H9 (cell line): ENCODE measurements around the gene CHPF2. TPM values are rescaled to one million over a fixed set of nuclear protein-coding genes. Genes with fewer than 3 reads are reported as not detected.

Source experiments
- DNase-seq: peaks from one replicate; pipeline ENCODE4 v3.0.0-alpha.2; 2017
- H2AFZ ChIP-seq: one replicate; pipeline ENCODE4 v1.6.1; 2013; ENCODE audit warnings: mild to moderate bottlenecking, low read length, control low read depth, moderate library complexity
- H2AK5ac ChIP-seq: 2 replicates; pipeline ENCODE4 v1.6.1; 2013; ENCODE audit warnings: low read length, control low read depth, mixed read lengths; ENCODE audit not compliant: insufficient read length
- H2BK120ac ChIP-seq: one replicate; pipeline ENCODE4 v1.6.1; 2013; ENCODE audit warnings: low read depth, mild to moderate bottlenecking, low read length, control low read depth, inconsistent platforms; ENCODE audit not compliant: poor library complexity, severe bottlenecking
- H2BK12ac ChIP-seq: 2 replicates; pipeline ENCODE4 v1.6.1; 2013; ENCODE audit warnings: low read length, control low read depth, mixed read lengths, low read depth; ENCODE audit not compliant: insufficient read length
- H2BK15ac ChIP-seq: 2 replicates; pipeline ENCODE4 v1.6.1; 2013; ENCODE audit warnings: low read depth, low read length, control low read depth
- H2BK20ac ChIP-seq: one replicate; pipeline ENCODE4 v1.6.1; 2013; ENCODE audit warnings: low read depth, mild to moderate bottlenecking, low read length, control low read depth, inconsistent platforms; ENCODE audit not compliant: poor library complexity, severe bottlenecking
- H2BK5ac ChIP-seq: 2 replicates; pipeline ENCODE4 v1.6.1; 2013; ENCODE audit warnings: low read length, control low read depth, mixed read lengths; ENCODE audit not compliant: insufficient read length
- H3K14ac ChIP-seq: 2 replicates; pipeline ENCODE4 v1.6.1; 2013; ENCODE audit warnings: low read length, control low read depth; ENCODE audit not compliant: insufficient read depth
- H3K18ac ChIP-seq: 2 replicates; pipeline ENCODE4 v1.6.1; 2013; ENCODE audit warnings: low read depth, mild to moderate bottlenecking, mixed read lengths, low read length, control low read depth; ENCODE audit not compliant: insufficient read length
- H3K23ac ChIP-seq: 2 replicates; pipeline ENCODE4 v1.6.1; 2013; ENCODE audit warnings: low read length, control low read depth, mixed read lengths, low read depth; ENCODE audit not compliant: insufficient read length
- H3K23me2 ChIP-seq: 2 replicates; pipeline ENCODE4 v1.6.1; 2013; ENCODE audit warnings: low read depth, mild to moderate bottlenecking, mixed read lengths, low read length, control low read depth; ENCODE audit not compliant: insufficient read length, poor library complexity, severe bottlenecking
- H3K27ac ChIP-seq: 2 replicates; pipeline ENCODE4 v1.5.1; 2013; ENCODE audit warnings: low read length, control low read depth, mixed read lengths, low read depth; ENCODE audit not compliant: insufficient read length
- H3K27me3 ChIP-seq: 2 replicates; pipeline ENCODE4 v1.6.1; 2013; ENCODE audit warnings: low read length, control low read depth, inconsistent platforms; ENCODE audit not compliant: insufficient read depth
- H3K4ac ChIP-seq: 2 replicates; pipeline ENCODE4 v1.6.1; 2013; ENCODE audit warnings: low read depth, mild to moderate bottlenecking, control low read depth, inconsistent platforms, low read length, moderate library complexity
- H3K4me1 ChIP-seq: 2 replicates; pipeline ENCODE4 v1.6.1; 2013; ENCODE audit warnings: low read length, control low read depth, inconsistent platforms; ENCODE audit not compliant: insufficient read depth
- H3K4me2 ChIP-seq: 2 replicates; pipeline ENCODE4 v1.6.1; 2013; ENCODE audit warnings: low read length, control low read depth, mixed read lengths; ENCODE audit not compliant: insufficient read length, insufficient read depth
- H3K56ac ChIP-seq: 2 replicates; pipeline ENCODE4 v1.6.1; 2013; ENCODE audit warnings: low read depth, mild to moderate bottlenecking, mixed read lengths, low read length, control low read depth; ENCODE audit not compliant: insufficient read length
- H3K79me1 ChIP-seq: 2 replicates; pipeline ENCODE4 v1.6.1; 2013; ENCODE audit warnings: low read depth, mild to moderate bottlenecking, moderate library complexity, low read length, control low read depth, inconsistent platforms; ENCODE audit not compliant: insufficient read depth, poor library complexity, severe bottlenecking
- H3K79me2 ChIP-seq: 2 replicates; pipeline ENCODE4 v1.6.1; 2013; ENCODE audit warnings: low read length, control low read depth, inconsistent platforms; ENCODE audit not compliant: insufficient read depth
- H3K9ac ChIP-seq: 2 replicates; pipeline ENCODE4 v1.6.1; 2013; ENCODE audit warnings: low read length, control low read depth, mixed read lengths; ENCODE audit not compliant: insufficient read length; ENCODE audit errors: extremely low read depth
- H3K9me3 ChIP-seq: one replicate; pipeline ENCODE4 v1.6.1; 2013; ENCODE audit warnings: low read depth, low read length, inconsistent platforms; ENCODE audit not compliant: control insufficient read depth
- H3T11ph ChIP-seq: one replicate; pipeline ENCODE4 v1.6.1; 2013; ENCODE audit warnings: mild to moderate bottlenecking, low read length, control low read depth, inconsistent platforms
- H4K20me1 ChIP-seq: one replicate; pipeline ENCODE4 v1.6.1; 2013; ENCODE audit not compliant: control insufficient read depth, insufficient read length, insufficient read depth
- H4K5ac ChIP-seq: 2 replicates; pipeline ENCODE4 v1.6.1; 2013; ENCODE audit warnings: low read depth, mild to moderate bottlenecking, mixed read lengths, low read length, control low read depth; ENCODE audit not compliant: insufficient read length
- H4K8ac ChIP-seq: replicated peaks from 2 replicates; pipeline ENCODE4 v1.6.1; 2013; ENCODE audit warnings: low read length, control low read depth, mixed read lengths, low read depth; ENCODE audit not compliant: insufficient read length
- H4K91ac ChIP-seq: 2 replicates; pipeline ENCODE4 v1.6.1; 2013; ENCODE audit warnings: low read depth, mild to moderate bottlenecking, moderate library complexity, mixed read lengths, low read length, control low read depth; ENCODE audit not compliant: insufficient read length
- H3K27ac Mint-ChIP-seq, 3 experiments: 2 replicates in 2 of 3; 3 replicates in 1 of 3; pipeline ENCODE4 v1.8.0; 2020 to 2021; ENCODE audit warnings: mixed read lengths in 3 of 3, mild to moderate bottlenecking in 1 of 3, moderate library complexity in 1 of 3
- H3K27me3 Mint-ChIP-seq: 2 replicates; pipeline ENCODE4 v1.8.0; 2021; ENCODE audit warnings: low read depth, mild to moderate bottlenecking, moderate library complexity, mixed read lengths
- H3K36me3 Mint-ChIP-seq, 3 experiments: 2 replicates in 2 of 3; 3 replicates in 1 of 3; pipeline ENCODE4 v1.8.0; 2020 to 2021; ENCODE audit warnings: low read depth in 3 of 3, mixed read lengths in 3 of 3; ENCODE audit not compliant: insufficient read depth in 1 of 3
- H3K4me1 Mint-ChIP-seq, 2 experiments: 2 replicates each; pipeline ENCODE4 v1.8.0; 2020; ENCODE audit warnings: mixed read lengths in 2 of 2
- H3K4me3 Mint-ChIP-seq, 2 experiments: 2 replicates in 1 of 2; 3 replicates in 1 of 2; pipeline ENCODE4 v1.8.0; 2020 to 2021; ENCODE audit warnings: mild to moderate bottlenecking in 2 of 2, mixed read lengths in 2 of 2, moderate library complexity in 1 of 2
- H3K9me3 Mint-ChIP-seq, 2 experiments: 2 replicates in 1 of 2; 3 replicates in 1 of 2; pipeline ENCODE4 v1.8.0; 2020; ENCODE audit warnings: mild to moderate bottlenecking in 2 of 2, mixed read lengths in 2 of 2, moderate library complexity in 1 of 2
- WGBS: extraction: QIAGEN DNeasy Blood & Tissue Kit; methylation state at CpG from one replicate; pipeline ENCODE4 v1.1.7; 2013; ENCODE audit warnings: missing lambda C conversion rate, low lambda C conversion rate, mixed read lengths; ENCODE audit not compliant: insufficient read length; ENCODE audit errors: extremely low coverage; 5-methylcytosine and 5-hydroxymethylcytosine counted together
- total RNA-seq: library from RNA; stranded (reverse); gene quantifications from 2 replicates; pipeline ENCODE4 v1.2.1, GENCODE V29; 2021
- TF ChIP-seq, protein P1 (sequence below): fragments of 200-600 bp; sonication (generic); conservative IDR thresholded peaks from 3 replicates; pipeline ENCODE4 v1.8.0; 2021; ENCODE audit warnings: antibody characterized with exemption, mild to moderate bottlenecking

Gene CHPF2
- total RNA-seq, 1 experiment from 2014 or later = 25.7 TPM

DNA sequence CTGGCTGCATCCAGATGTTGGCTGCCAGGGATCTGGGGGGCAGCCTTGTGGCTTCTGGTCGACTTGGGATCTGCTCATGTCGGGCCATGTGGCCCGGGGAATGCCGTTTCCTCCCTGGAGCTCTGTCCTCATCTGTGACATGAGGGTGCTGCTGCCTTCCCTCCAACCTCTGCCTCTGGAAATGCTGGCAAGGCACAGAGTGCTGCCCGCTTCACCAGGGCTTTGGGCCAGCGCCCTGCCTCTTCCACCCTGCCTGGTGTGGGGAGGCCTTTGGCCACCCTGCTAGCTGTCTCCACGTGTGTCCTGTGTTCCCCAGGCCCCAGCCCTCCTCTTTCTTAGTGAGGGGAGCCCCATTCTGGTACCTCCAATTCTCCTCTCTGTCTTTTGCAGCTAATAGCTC, 22.0 kb downstream of the CHPF2 start:
- Histone ChIP-seq H3K27me3 (peaks cover 8% of the 10 kb centered on the region; the same call in 1 of the 2 replicates), H2BK20ac (no peak overlapping the region), H3K23me2 (peaks cover 12% of the 10 kb centered on the region), H3K79me2 (no peaks in the 10 kb centered on the region), H3K56ac (no peak overlapping the region), H3K27ac (no peak overlapping the region), H2BK15ac (no peak overlapping the region), H3K14ac (no peak overlapping the region; the same call in 1 of the 2 replicates), H2AFZ (no peak overlapping the region), H4K5ac (no peak overlapping the region), H3K9me3 (no peaks in the 10 kb centered on the region), H4K20me1 (no peaks in the 10 kb centered on the region), H3K18ac (no peak overlapping the region), H3K4ac (no peak overlapping the region), H4K91ac (no peak overlapping the region), H3K23ac (no peak overlapping the region), H3T11ph (no peak overlapping the region), H2BK12ac (no peak overlapping the region), H2BK120ac (no peak overlapping the region), H3K79me1 (no peaks in the 10 kb centered on the region), H4K8ac (no peak overlapping the region), H2AK5ac (no peak overlapping the region), H3K4me2 (no peak overlapping the region), H2BK5ac (no peak overlapping the region), H3K4me1 (peaks cover 7% of the 10 kb centered on the region; the same call in 1 of the 2 replicates), H3K9ac (no peak overlapping the region)
- no CpG with 5 or more reads among the region's 7 CpGs for WGBS
- H3K4me3 Mint-ChIP-seq = no peak overlapping the region; a peak in 1 of 5 replicates
- no peaks in the 10 kb centered on the region; a peak in 1 of 5 replicates for H3K9me3 Mint-ChIP-seq
- peaks cover 30 to 49% of the 10 kb centered on the region in 2 experiments for H3K4me1 Mint-ChIP-seq
- DNase-seq = no peak
- peak overlapping the region in 1 of 3 experiments; percentile 23; a peak in 1 of 7 replicates for H3K27ac Mint-ChIP-seq
- TF ChIP-seq, protein P1, sequence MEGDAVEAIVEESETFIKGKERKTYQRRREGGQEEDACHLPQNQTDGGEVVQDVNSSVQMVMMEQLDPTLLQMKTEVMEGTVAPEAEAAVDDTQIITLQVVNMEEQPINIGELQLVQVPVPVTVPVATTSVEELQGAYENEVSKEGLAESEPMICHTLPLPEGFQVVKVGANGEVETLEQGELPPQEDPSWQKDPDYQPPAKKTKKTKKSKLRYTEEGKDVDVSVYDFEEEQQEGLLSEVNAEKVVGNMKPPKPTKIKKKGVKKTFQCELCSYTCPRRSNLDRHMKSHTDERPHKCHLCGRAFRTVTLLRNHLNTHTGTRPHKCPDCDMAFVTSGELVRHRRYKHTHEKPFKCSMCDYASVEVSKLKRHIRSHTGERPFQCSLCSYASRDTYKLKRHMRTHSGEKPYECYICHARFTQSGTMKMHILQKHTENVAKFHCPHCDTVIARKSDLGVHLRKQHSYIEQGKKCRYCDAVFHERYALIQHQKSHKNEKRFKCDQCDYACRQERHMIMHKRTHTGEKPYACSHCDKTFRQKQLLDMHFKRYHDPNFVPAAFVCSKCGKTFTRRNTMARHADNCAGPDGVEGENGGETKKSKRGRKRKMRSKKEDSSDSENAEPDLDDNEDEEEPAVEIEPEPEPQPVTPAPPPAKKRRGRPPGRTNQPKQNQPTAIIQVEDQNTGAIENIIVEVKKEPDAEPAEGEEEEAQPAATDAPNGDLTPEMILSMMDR = no peak
- H3K36me3 Mint-ChIP-seq = no peaks in the 10 kb centered on the region; a peak in 1 of 7 replicates
- peaks cover 87% of the 10 kb centered on the region for H3K27me3 Mint-ChIP-seq
